GM12874 (cell line): ENCODE measurements around the gene RTF1.

ENCODE experiments used
- TF ChIP-seq, protein P1 (sequence below): IDR thresholded peaks from 2 replicates; pipeline ENCODE4 v1.5.1; 2011; ENCODE audit warnings: low read depth, mild to moderate bottlenecking, control low read depth, low read length, moderate library complexity; ENCODE audit not compliant: insufficient read depth

RTF1 gene

DNA sequence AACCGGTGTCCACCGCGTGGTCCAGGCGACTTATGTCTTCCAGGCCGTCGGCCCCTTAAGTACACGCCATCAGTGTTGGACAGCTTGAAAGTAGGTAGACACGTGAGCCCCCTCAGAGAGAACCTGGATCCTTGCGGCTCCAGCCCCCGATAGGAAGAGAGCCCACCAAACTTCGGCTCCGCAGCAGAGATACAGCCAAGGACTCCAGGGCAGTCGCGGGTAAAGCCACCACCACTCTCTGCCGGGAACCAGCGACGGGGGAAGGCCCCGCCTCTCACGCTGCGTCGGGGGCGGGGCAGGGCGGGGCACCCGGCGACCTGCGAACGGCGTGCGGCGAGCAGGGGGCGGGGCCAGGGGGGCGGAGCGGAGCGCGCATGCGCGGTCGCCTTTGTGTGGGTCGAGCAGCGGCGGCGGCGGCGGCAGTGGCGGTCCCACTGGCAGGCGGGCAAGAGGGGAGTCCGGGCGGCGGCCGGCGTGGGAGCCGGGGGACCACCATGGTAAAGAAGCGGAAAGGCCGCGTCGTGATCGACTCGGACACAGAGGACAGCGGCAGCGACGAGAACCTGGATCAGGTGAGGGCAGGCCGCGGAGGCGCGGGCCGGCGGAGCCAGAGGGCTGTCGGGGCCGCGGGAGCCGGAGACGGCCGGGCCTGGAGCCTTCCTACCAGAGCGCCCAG, at the start of gene RTF1:
TSS of gene RTF1 (plus strand) at position 354 of the 676 bp plus-strand sequence. CDS start at position 375, 21 bp downstream.
- TF ChIP-seq, protein P1, sequence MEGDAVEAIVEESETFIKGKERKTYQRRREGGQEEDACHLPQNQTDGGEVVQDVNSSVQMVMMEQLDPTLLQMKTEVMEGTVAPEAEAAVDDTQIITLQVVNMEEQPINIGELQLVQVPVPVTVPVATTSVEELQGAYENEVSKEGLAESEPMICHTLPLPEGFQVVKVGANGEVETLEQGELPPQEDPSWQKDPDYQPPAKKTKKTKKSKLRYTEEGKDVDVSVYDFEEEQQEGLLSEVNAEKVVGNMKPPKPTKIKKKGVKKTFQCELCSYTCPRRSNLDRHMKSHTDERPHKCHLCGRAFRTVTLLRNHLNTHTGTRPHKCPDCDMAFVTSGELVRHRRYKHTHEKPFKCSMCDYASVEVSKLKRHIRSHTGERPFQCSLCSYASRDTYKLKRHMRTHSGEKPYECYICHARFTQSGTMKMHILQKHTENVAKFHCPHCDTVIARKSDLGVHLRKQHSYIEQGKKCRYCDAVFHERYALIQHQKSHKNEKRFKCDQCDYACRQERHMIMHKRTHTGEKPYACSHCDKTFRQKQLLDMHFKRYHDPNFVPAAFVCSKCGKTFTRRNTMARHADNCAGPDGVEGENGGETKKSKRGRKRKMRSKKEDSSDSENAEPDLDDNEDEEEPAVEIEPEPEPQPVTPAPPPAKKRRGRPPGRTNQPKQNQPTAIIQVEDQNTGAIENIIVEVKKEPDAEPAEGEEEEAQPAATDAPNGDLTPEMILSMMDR = no peak

DNA sequence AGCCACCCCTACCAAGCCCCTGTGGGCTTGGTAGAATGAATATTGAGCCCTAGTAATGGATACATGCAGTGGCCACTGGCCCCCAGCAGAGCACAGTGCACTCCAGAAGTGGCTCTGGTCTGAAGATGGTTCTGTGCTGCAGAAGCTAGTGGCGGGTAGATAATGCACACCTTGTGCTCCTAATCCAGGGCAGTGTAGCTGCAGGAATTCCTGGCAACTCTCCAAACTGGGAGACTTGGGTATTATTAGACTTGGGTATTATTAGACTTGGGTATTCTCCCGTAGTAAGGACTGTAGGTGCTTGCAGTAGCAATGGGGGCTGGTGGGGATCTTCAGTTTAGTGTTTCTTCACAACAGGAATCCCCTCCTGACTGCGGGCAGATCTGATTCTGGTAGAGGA, 49.5 kb upstream of the RTF1 start:
- TF ChIP-seq, protein P1 = no peak

DNA sequence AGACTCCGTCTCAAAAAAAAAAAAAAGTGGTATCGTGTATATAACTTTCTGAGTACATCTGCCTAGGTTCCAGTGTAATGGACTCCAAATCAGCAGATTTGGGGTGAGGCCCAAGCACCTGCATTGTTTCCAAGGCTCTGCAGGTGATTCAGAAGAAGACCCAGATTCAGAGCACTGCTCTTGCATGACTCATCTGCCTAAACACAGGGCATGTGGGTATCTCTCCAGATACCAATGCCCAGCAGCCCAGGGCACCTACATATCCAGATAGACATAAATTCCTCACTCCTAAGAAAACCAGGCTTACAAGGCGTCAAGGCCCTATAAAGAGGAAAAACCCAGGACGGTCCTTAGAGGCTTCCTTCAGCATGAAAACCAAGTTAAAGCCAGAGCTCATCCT, 38.9 kb upstream of the RTF1 start:
- TF ChIP-seq, protein P1 = no peak

DNA sequence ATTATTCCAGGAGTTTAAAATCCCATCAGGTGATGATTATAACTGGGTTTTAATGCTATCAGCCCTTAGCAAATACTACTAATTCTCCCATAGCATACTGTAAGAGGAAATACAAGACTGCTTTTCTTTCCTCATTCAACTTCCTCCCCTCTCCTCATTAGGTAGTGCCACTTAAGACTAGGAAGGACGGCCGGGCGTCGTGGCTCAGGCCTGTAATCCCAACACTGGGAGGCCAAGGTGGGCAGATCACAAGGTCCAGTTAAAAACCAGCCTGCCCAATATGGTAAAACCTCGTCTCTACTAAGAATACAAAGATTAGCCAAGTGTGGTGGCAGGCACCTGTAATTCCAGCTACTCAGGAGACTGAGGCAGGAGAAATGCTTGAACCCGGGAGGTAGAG, 29.2 kb upstream of the RTF1 start:
- TF ChIP-seq, protein P1 = no peak

DNA sequence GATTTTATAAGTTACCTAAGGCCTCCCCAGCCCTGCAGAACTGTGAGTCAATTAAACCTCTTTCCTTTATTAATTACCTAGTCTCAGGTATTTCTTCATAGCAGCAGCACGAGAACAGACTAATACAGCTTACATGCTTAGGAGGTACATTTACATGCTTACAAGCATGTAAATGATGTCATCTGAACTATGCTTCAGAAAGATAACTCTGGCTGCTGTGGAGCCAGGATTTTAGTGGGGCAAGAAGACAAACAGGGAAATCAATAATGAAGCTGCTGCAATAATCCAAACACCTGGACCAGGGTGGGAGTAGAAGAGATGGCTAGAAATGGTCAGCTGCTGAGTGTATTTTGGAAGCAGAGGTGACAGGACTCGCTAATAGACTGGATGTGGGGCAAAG, 24.2 kb upstream of the RTF1 start:
- TF ChIP-seq, protein P1 = no peak

DNA sequence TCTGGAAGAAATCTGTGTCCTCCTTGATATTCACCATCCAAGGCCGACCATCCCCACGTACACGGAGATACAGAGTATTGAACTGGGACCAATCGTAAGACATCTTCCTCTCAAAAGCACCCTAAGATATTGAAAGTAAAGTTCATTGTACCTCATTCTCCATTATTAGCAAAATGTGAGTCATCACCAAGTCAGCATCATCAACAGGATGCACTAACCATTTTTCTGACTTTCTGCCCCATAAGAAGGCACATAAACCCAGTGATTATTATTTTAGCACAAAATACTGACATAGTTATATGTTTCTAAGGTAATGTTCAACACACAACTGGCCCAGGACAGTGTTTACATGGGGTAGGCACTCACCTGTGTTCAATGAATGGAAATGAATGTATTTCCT, 22.0 kb upstream of the RTF1 start:
- TF ChIP-seq, protein P1 = no peak

DNA sequence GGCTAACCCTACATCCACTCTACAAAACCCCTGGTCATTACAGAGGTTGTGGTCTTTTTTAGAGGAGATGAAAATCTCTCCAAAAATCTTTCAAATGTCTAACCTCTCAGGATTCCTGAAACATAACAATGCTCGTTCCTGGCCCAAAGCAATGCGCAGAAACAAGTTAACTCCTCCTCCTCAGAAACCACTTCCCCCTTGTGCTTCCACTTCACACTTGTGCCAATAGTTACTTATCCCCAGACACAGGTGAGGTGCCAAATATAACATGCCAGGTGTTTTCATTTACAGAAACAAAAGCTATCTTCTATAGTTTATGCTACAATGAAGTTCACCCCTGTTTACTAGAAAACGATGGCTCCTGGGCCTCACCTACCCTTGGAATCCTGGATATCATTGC, 20.8 kb upstream of the RTF1 start:
- TF ChIP-seq, protein P1 = no peak
